HCT116 (cell line): Measurements from ENCODE around the gene SPA17. TPM values are rescaled to one million over a fixed set of nuclear protein-coding genes. Genes with fewer than 3 reads are reported as not detected.

Experiments used
- ATAC-seq: fragments of 200-7000 bp; cut with Tn5 transposase; 2 replicates; pipeline ENCODE4 v1.9.1; 2020; ENCODE audit warnings: mild to moderate bottlenecking, moderate library complexity
- BruUV-seq: library from RNA; stranded (reverse); fragments of 400-500 nt; replicated peaks from 2 replicates; lab custom pipeline; 2021; lab: Mats Ljungman, UMichigan
- CTCF ChIA-PET: fragments of 300-600 bp; sonication (Branson Sonifier 250); formaldehyde crosslinking; loops from one replicate; lab custom pipeline; 2021; ENCODE audit warnings: antibody characterized with exemption; lab: Charles Lee
- POLR2A ChIA-PET: fragments of 300-600, 350-600 bp; sonication (Branson Sonifier 250); formaldehyde crosslinking; loops from one replicate; lab custom pipeline; 2021; ENCODE audit warnings: antibody characterized with exemption; lab: Charles Lee
- RAD21 ChIA-PET, 2 experiments: fragments of 300-600 bp; sonication (Branson Sonifier 250); formaldehyde crosslinking; loops; one replicate each; lab custom pipeline; 2023; ENCODE audit warnings: low total read pairs in 2 of 2; ENCODE audit not compliant: uncharacterized antibody in 2 of 2, unreplicated experiment in 2 of 2, low non-redundant PET in 1 of 2; lab: Charles Lee
- DNase-seq: peaks from one replicate; pipeline ENCODE4 v3.0.0-alpha.2; 2010; ENCODE audit warnings: low read depth, low spot score
- H2AFZ ChIP-seq: fragments of 200-600 bp; shearing (Covaris generic), sonication (generic); 2 replicates; pipeline ENCODE4 v1.6.1; 2017; ENCODE audit warnings: low read depth, mixed run types, mixed read lengths, antibody characterized with exemption, low read length; ENCODE audit not compliant: poor library complexity, severe bottlenecking
- H3K27ac ChIP-seq: 2 replicates; pipeline ENCODE4 v1.5.1; 2012; ENCODE audit warnings: low read depth, low read length
- H3K27me3 ChIP-seq: fragments of 200-600 bp; sonication (generic); 2 replicates; pipeline ENCODE4 v1.6.1; 2016; ENCODE audit warnings: mixed run types, low read length, mixed read lengths; ENCODE audit not compliant: insufficient read depth
- H3K36me3 ChIP-seq, 2 experiments: fragments of 200-500 bp in 1 of 2; fragments of 200-600 bp in 1 of 2; sonication (Bioruptor generic) in 1 of 2; sonication (generic) in 1 of 2; 2 replicates each; pipeline versions ENCODE4 v1.5.1 to v1.6.1; 2014 to 2016; ENCODE audit warnings: low read length in 2 of 2, inconsistent platforms in 1 of 2, mixed read lengths in 1 of 2, mixed run types in 1 of 2; ENCODE audit not compliant: insufficient read depth in 2 of 2, control insufficient read depth in 1 of 2
- H3K4me1 ChIP-seq, 2 experiments: fragments of 200-600 bp in 1 of 2; sonication (generic) in 1 of 2; 2 replicates each; pipeline versions ENCODE4 v1.5.1 to v1.6.1; 2012 to 2017; ENCODE audit warnings: low read length in 2 of 2, inconsistent platforms in 1 of 2, mild to moderate bottlenecking in 1 of 2, mixed read lengths in 1 of 2, mixed run types in 1 of 2, moderate library complexity in 1 of 2; ENCODE audit not compliant: insufficient read depth in 2 of 2, control insufficient read depth in 1 of 2
- H3K4me2 ChIP-seq: fragments of 200-600 bp; sonication (generic); 2 replicates; pipeline ENCODE4 v1.6.1; 2017; ENCODE audit warnings: mixed run types, low read length, mixed read lengths
- H3K4me3 ChIP-seq, 2 experiments: fragments of 200-600 bp in 1 of 2; sonication (generic) in 1 of 2; replicated peaks in 1 of 2; 2 replicates each; pipeline ENCODE4 v1.5.1; 2011 to 2016; ENCODE audit warnings: low read length in 2 of 2, control low read depth in 1 of 2, low read depth in 1 of 2, mild to moderate bottlenecking in 1 of 2, mixed read lengths in 1 of 2, mixed run types in 1 of 2
- H3K79me2 ChIP-seq: fragments of 200-600 bp; sonication (generic); 2 replicates; pipeline ENCODE4 v1.6.1; 2017; ENCODE audit warnings: mild to moderate bottlenecking, mixed run types, low read length, moderate library complexity, mixed read lengths; ENCODE audit not compliant: insufficient read depth
- H3K9ac ChIP-seq: fragments of 200-600 bp; sonication (generic); 2 replicates; pipeline ENCODE4 v1.6.1; 2016; ENCODE audit warnings: low read length, mixed read lengths
- H3K9me2 ChIP-seq: fragments of 200-600 bp; sonication (generic), shearing (Covaris generic); 2 replicates; pipeline ENCODE4 v1.6.1; 2017; ENCODE audit warnings: mixed run types, mild to moderate bottlenecking, moderate library complexity; ENCODE audit not compliant: insufficient read depth
- H3K9me3 ChIP-seq, 2 experiments: fragments of 200-500 bp in 1 of 2; fragments of 200-600 bp in 1 of 2; sonication (Bioruptor generic) in 1 of 2; sonication (generic) in 1 of 2; 2 replicates each; pipeline ENCODE4 v1.6.1; 2014 to 2017; ENCODE audit warnings: low read length in 2 of 2, mixed read lengths in 2 of 2, inconsistent platforms in 1 of 2, low read depth in 1 of 2, mild to moderate bottlenecking in 1 of 2, mixed run types in 1 of 2, moderate library complexity in 1 of 2; ENCODE audit not compliant: control insufficient read depth in 1 of 2, insufficient read depth in 1 of 2
- H4K20me1 ChIP-seq: fragments of 200-600 bp; sonication (generic), shearing (Covaris generic); 2 replicates; pipeline ENCODE4 v1.6.1; 2017; ENCODE audit warnings: mixed run types, mild to moderate bottlenecking, moderate library complexity; ENCODE audit not compliant: insufficient read depth
- CBX3 ChIP-seq: IDR thresholded peaks from 2 replicates; pipeline ENCODE4 v1.6.1; 2012; ENCODE audit warnings: low read depth
- CEBPB ChIP-seq: IDR thresholded peaks from 2 replicates; pipeline ENCODE4 v1.6.1; 2012; ENCODE audit warnings: low read depth
- EGR1 ChIP-seq: IDR thresholded peaks from 2 replicates; pipeline ENCODE4 v1.6.1; 2012; ENCODE audit warnings: low read depth
- EZH2phosphoT487 ChIP-seq: fragments of 200-600 bp; IDR thresholded peaks from 2 replicates; pipeline ENCODE4 v1.6.1; 2018; ENCODE audit warnings: antibody characterized with exemption, borderline replicate concordance
- FOSL1 ChIP-seq: IDR thresholded peaks from 2 replicates; pipeline ENCODE4 v1.6.1; 2012; ENCODE audit warnings: low read depth
- POLR2A ChIP-seq: IDR thresholded peaks from 2 replicates; pipeline ENCODE4 v1.7.0; 2011; ENCODE audit warnings: borderline replicate concordance; ENCODE audit not compliant: insufficient read depth, insufficient read length; ENCODE audit errors: extremely low read depth
- POLR2AphosphoS5 ChIP-seq: IDR thresholded peaks from 2 replicates; pipeline ENCODE4 v1.6.1; 2011; ENCODE audit warnings: mild to moderate bottlenecking, low read depth, low read length, moderate library complexity
- SIN3A ChIP-seq: IDR thresholded peaks from 2 replicates; pipeline ENCODE4 v1.6.1; 2012; ENCODE audit warnings: low read depth
- SP1 ChIP-seq: IDR thresholded peaks from 2 replicates; pipeline ENCODE4 v1.6.1; 2012; ENCODE audit warnings: low read depth
- SRF ChIP-seq: IDR thresholded peaks from 2 replicates; pipeline ENCODE4 v1.6.1; 2012; ENCODE audit warnings: low read depth
- YY1 ChIP-seq: IDR thresholded peaks from 2 replicates; pipeline ENCODE4 v1.6.1; 2011; ENCODE audit warnings: low read length, low read depth, moderate library complexity, mild to moderate bottlenecking; ENCODE audit not compliant: insufficient replicate concordance; ENCODE audit errors: extremely low read depth
- ZNF274 ChIP-seq: fragments of 200-500 bp; sonication (Bioruptor generic); IDR thresholded peaks from 2 replicates; pipeline ENCODE4 v1.6.1; 2014; ENCODE audit warnings: mild to moderate bottlenecking, low read depth, low read length, inconsistent platforms
- intact Hi-C: fragments of 100-400 bp; cut with micrococcal nuclease; formaldehyde crosslinking; loops from 2 replicates; pipeline ENCODE4 v1.10.0; 2022
- total RNA-seq: library from RNA; stranded (reverse); gene quantifications from one replicate; pipeline ENCODE4 v1.2.1, GENCODE V29; 2021; ENCODE audit not compliant: unreplicated experiment
- TF ChIP-seq, protein P1 (sequence below): IDR thresholded peaks from 2 replicates; pipeline ENCODE4 v1.6.1; 2012
- TF ChIP-seq, protein P2 (sequence below): IDR thresholded peaks from 2 replicates; pipeline ENCODE4 v1.6.1; 2012; ENCODE audit warnings: low read depth
- TF ChIP-seq, protein P3 (sequence below), 3 experiments: fragments of 200-600 bp in 1 of 3; sonication (generic) in 1 of 3; IDR thresholded peaks in 2 of 3; conservative IDR thresholded peaks in 1 of 3; 2 replicates each; pipeline ENCODE4 v1.5.1; 2012 to 2017; ENCODE audit warnings: low read depth in 2 of 3, low read length in 2 of 3, antibody characterized with exemption in 1 of 3, borderline replicate concordance in 1 of 3, control low read depth in 1 of 3, mild to moderate bottlenecking in 1 of 3, mixed read lengths in 1 of 3, mixed run types in 1 of 3, moderate library complexity in 1 of 3; ENCODE audit not compliant: insufficient read depth in 1 of 3
- TF ChIP-seq, protein P4 (sequence below): IDR thresholded peaks from 2 replicates; pipeline ENCODE4 v1.6.1; 2011; ENCODE audit warnings: mild to moderate bottlenecking, low read length, moderate library complexity; ENCODE audit not compliant: insufficient replicate concordance; ENCODE audit errors: extremely low read depth

SPA17 gene
- total RNA-seq, 1 experiment from 2014 or later, result 12.9 TPM

DNA sequence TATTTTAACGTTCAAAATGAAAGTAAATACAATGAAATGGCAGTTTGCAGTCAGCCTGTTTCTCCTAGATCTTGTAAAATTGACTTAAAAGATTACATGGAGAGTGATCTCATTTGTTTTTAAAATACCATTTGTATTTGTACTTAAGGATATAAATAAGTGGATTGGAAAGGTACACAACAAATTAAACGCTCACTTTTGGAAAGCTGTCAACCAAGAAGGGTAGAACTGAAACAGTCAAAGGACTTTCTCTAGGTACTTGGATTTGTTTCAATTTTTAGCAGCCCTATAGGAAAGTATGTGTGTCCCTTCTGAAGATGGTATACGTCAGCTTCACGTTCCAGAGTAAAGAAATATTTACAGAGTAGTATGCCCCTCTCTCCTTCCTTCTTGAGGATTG lies 43.7 kb upstream of the SPA17 start:
- no peaks in the 10 kb centered on the region for H3K9me3 ChIP-seq
- no peak overlapping the region for H3K4me3 ChIP-seq
- POLR2A ChIA-PET, result no interaction called here
- intact Hi-C loops, result no loop called here
- ATAC-seq, result no peak
- no peaks in the 10 kb centered on the region for H3K4me1 ChIP-seq
- H4K20me1 ChIP-seq, result no peaks in the 10 kb centered on the region
- peaks cover 23% of the 10 kb centered on the region; the same call in 1 of the 2 replicates for H3K79me2 ChIP-seq
- no peak overlapping the region for H3K9ac ChIP-seq
- H3K27ac ChIP-seq, result no peak overlapping the region
- CTCF ChIA-PET, result interaction anchor here (0.9 kb wide), 1 partner anchor 169 kb away, joined by 3 read pairs; no protein-coding TSS in a partner anchor
- RAD21 ChIA-PET, result no interaction called here
- DNase-seq, result no peak
- no peaks in the 10 kb centered on the region for H3K27me3 ChIP-seq
- no peak overlapping the region for H2AFZ ChIP-seq
- peaks cover 40 to 56% of the 10 kb centered on the region in 2 experiments for H3K36me3 ChIP-seq
- H3K9me2 ChIP-seq, result no peaks in the 10 kb centered on the region
- no TSS peak for BruUV-seq
- no peak for TF ChIP-seq ZNF274
- TF ChIP-seq, protein P1, sequence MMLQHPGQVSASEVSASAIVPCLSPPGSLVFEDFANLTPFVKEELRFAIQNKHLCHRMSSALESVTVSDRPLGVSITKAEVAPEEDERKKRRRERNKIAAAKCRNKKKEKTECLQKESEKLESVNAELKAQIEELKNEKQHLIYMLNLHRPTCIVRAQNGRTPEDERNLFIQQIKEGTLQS, result no peak
- TF ChIP-seq EGR1, result no peak
- TF ChIP-seq EZH2phosphoT487, result no peak
- no peak for TF ChIP-seq SRF
- no peak for TF ChIP-seq SP1
- TF ChIP-seq, protein P2, sequence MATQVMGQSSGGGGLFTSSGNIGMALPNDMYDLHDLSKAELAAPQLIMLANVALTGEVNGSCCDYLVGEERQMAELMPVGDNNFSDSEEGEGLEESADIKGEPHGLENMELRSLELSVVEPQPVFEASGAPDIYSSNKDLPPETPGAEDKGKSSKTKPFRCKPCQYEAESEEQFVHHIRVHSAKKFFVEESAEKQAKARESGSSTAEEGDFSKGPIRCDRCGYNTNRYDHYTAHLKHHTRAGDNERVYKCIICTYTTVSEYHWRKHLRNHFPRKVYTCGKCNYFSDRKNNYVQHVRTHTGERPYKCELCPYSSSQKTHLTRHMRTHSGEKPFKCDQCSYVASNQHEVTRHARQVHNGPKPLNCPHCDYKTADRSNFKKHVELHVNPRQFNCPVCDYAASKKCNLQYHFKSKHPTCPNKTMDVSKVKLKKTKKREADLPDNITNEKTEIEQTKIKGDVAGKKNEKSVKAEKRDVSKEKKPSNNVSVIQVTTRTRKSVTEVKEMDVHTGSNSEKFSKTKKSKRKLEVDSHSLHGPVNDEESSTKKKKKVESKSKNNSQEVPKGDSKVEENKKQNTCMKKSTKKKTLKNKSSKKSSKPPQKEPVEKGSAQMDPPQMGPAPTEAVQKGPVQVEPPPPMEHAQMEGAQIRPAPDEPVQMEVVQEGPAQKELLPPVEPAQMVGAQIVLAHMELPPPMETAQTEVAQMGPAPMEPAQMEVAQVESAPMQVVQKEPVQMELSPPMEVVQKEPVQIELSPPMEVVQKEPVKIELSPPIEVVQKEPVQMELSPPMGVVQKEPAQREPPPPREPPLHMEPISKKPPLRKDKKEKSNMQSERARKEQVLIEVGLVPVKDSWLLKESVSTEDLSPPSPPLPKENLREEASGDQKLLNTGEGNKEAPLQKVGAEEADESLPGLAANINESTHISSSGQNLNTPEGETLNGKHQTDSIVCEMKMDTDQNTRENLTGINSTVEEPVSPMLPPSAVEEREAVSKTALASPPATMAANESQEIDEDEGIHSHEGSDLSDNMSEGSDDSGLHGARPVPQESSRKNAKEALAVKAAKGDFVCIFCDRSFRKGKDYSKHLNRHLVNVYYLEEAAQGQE, result no peak
- TF ChIP-seq, protein P3, sequence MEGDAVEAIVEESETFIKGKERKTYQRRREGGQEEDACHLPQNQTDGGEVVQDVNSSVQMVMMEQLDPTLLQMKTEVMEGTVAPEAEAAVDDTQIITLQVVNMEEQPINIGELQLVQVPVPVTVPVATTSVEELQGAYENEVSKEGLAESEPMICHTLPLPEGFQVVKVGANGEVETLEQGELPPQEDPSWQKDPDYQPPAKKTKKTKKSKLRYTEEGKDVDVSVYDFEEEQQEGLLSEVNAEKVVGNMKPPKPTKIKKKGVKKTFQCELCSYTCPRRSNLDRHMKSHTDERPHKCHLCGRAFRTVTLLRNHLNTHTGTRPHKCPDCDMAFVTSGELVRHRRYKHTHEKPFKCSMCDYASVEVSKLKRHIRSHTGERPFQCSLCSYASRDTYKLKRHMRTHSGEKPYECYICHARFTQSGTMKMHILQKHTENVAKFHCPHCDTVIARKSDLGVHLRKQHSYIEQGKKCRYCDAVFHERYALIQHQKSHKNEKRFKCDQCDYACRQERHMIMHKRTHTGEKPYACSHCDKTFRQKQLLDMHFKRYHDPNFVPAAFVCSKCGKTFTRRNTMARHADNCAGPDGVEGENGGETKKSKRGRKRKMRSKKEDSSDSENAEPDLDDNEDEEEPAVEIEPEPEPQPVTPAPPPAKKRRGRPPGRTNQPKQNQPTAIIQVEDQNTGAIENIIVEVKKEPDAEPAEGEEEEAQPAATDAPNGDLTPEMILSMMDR (IDR thresholded peaks at IDR 0.05 in 2 of 3, conservative IDR thresholded peaks at IDR 0.05 in 1 of 3; ENCODE audit: borderline replicate concordance in 1 of 3, insufficient read depth in 1 of 3, low read depth in 2 of 3, low read length in 2 of 3), result no peak
- no peak for TF ChIP-seq YY1
- no peak for TF ChIP-seq POLR2AphosphoS5
- TF ChIP-seq SIN3A, result no peak
- no peak for TF ChIP-seq FOSL1
- TF ChIP-seq CEBPB, result no peak
- no peak for TF ChIP-seq CBX3
- TF ChIP-seq, protein P4, sequence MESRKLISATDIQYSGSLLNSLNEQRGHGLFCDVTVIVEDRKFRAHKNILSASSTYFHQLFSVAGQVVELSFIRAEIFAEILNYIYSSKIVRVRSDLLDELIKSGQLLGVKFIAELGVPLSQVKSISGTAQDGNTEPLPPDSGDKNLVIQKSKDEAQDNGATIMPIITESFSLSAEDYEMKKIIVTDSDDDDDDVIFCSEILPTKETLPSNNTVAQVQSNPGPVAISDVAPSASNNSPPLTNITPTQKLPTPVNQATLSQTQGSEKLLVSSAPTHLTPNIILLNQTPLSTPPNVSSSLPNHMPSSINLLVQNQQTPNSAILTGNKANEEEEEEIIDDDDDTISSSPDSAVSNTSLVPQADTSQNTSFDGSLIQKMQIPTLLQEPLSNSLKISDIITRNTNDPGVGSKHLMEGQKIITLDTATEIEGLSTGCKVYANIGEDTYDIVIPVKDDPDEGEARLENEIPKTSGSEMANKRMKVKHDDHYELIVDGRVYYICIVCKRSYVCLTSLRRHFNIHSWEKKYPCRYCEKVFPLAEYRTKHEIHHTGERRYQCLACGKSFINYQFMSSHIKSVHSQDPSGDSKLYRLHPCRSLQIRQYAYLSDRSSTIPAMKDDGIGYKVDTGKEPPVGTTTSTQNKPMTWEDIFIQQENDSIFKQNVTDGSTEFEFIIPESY, result no peak
- no peak for TF ChIP-seq POLR2A
- H3K4me2 ChIP-seq, result no peak overlapping the region
